ENCODE data around the gene KLHL26. TPM values are rescaled to one million over a fixed set of nuclear protein-coding genes. Genes with fewer than 3 reads are reported as not detected.

KLHL26 gene
- total RNA-seq, 1 experiment from 2014 or later = 10.7 TPM

GRCh38 chr19:18639706-18640243, 2.9 kb downstream of the KLHL26 start:
- peaks cover 9% of the 10 kb centered on the region for H3K23me2 ChIP-seq (ENCODE audit: insufficient read length, low read depth, low read length, poor library complexity, severe bottlenecking)
- no peak overlapping the region for H4K8ac ChIP-seq (replicated peaks; ENCODE audit: insufficient read length, low read depth, low read length)
- H3K27me3 ChIP-seq (ENCODE audit: insufficient read depth, low read length) = no peaks in the 10 kb centered on the region
- no peak overlapping the region for H3K9ac ChIP-seq (ENCODE audit: extremely low read depth, insufficient read length, low read length)
- Mint-ChIP-seq H3K4me3 (no peak overlapping the region), H3K27ac (peak overlapping the region in 1 of 3 experiments; percentile 44; a peak in 2 of 7 replicates), H3K36me3 (ENCODE audit: insufficient read depth in 1 of 3, low read depth in 3 of 3) (peaks cover 0 to 3% (median 0%) of the 10 kb centered on the region in 3 experiments; a peak in 1 of 7 replicates), H3K27me3 (ENCODE audit: low read depth) (peaks cover 10% of the 10 kb centered on the region), H3K4me1 (peaks cover 16 to 24% of the 10 kb centered on the region in 2 experiments), H3K9me3 (no peaks in the 10 kb centered on the region)
- no peak overlapping the region for H3K23ac ChIP-seq (ENCODE audit: insufficient read length, low read depth, low read length)
- no peak overlapping the region for H4K5ac ChIP-seq (ENCODE audit: insufficient read length, low read depth, low read length)
- H3K4me1 ChIP-seq (ENCODE audit: insufficient read depth, low read length) = peaks cover 3% of the 10 kb centered on the region; the same call in 1 of the 2 replicates
- H2BK12ac ChIP-seq (ENCODE audit: insufficient read length, low read depth, low read length) = no peak overlapping the region
- no peak overlapping the region for H2BK120ac ChIP-seq (ENCODE audit: low read depth, low read length, poor library complexity, severe bottlenecking)
- no peak overlapping the region for H3K18ac ChIP-seq (ENCODE audit: insufficient read length, low read depth, low read length)
- H3K9me3 ChIP-seq (ENCODE audit: control insufficient read depth, low read depth, low read length) = no peaks in the 10 kb centered on the region
- peaks cover 3% of the 10 kb centered on the region for H3K79me1 ChIP-seq (ENCODE audit: insufficient read depth, low read depth, low read length, poor library complexity, severe bottlenecking)
- no peak overlapping the region for H2BK20ac ChIP-seq (ENCODE audit: low read depth, low read length, poor library complexity, severe bottlenecking)
- no peak overlapping the region for H2AFZ ChIP-seq (ENCODE audit: low read length)
- H3K14ac ChIP-seq (ENCODE audit: insufficient read depth, low read length) = no peak overlapping the region
- H2AK5ac ChIP-seq (ENCODE audit: insufficient read length, low read length) = no peak overlapping the region
- TF ChIP-seq CTCF (conservative IDR thresholded peaks at IDR 0.05) = no peak
- no CpG with 5 or more reads among the region's 8 CpGs for WGBS (ENCODE audit: extremely low coverage, insufficient read length, low lambda C conversion rate)
- no peak overlapping the region for H2BK15ac ChIP-seq (ENCODE audit: low read depth, low read length)
- no peak overlapping the region for H3K4me2 ChIP-seq (ENCODE audit: insufficient read depth, insufficient read length, low read length)
- H3K27ac ChIP-seq (ENCODE audit: insufficient read length, low read depth, low read length) = no peak overlapping the region
- H3T11ph ChIP-seq (ENCODE audit: low read length) = no peak overlapping the region
- H4K91ac ChIP-seq (ENCODE audit: insufficient read length, low read depth, low read length) = no peak overlapping the region
- no peaks in the 10 kb centered on the region; the same call in 1 of the 2 replicates for H3K79me2 ChIP-seq (ENCODE audit: insufficient read depth, low read length)
- no peak overlapping the region for H2BK5ac ChIP-seq (ENCODE audit: insufficient read length, low read length)
- DNase-seq = no peak
- no peaks in the 10 kb centered on the region for H4K20me1 ChIP-seq (ENCODE audit: control insufficient read depth, insufficient read depth, insufficient read length)
- H3K56ac ChIP-seq (ENCODE audit: insufficient read length, low read depth, low read length) = no peak overlapping the region
- no peak overlapping the region for H3K4ac ChIP-seq (ENCODE audit: low read depth, low read length)

All from H9 (cell line).